ENCODE measurements around the gene TBC1D22A. TPM values are rescaled to one million over a fixed set of nuclear protein-coding genes. Genes with fewer than 3 reads are reported as not detected.

The TBC1D22A gene
- total and polyA plus RNA-seq, 2 donors (not counting 3 experiments of a cell fraction or from before 2014, with no cell fraction given) = 26.1 to 32.4 TPM

DNA sequence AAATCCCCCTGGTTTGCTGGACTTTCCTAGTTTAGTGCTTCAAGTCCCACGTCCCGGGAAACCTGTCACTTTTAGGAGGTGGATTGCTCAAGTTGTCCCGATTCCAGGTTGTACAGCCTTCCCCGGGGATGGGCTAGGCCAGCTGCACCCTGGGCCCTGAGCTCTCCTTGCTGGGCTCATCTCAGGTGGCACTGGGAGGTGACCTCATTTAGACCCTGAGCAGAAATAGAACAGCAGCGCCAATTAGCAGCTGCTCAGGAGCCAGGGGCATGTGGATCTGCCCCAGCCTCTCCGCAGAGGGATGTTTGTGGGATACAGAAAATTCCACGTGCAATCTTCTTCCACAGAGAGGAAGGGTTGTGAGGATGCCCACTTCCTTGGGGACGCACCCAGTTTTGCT, 14.8 kb upstream of the TBC1D22A start:
- no TSS peak for BruUV-seq (replicated peaks)
- TF ChIP-seq EZH2 (IDR thresholded peaks at IDR 0.05; ENCODE audit: borderline replicate concordance, low read depth, low read length, severe bottlenecking) (no peak), GATA2 (IDR thresholded peaks at IDR 0.05; ENCODE audit: insufficient read depth, insufficient read length, low read depth, low read length) (no peak), JUN (IDR thresholded peaks at IDR 0.05; ENCODE audit: borderline replicate concordance, insufficient read depth, insufficient read length, low read depth) (no peak), POLR2A (IDR thresholded peaks at IDR 0.05; ENCODE audit: low read depth, low read length) (no peak), MYC (IDR thresholded peaks at IDR 0.05; ENCODE audit: low read depth, low read length) (no peak)
- TF ChIP-seq, protein P1, sequence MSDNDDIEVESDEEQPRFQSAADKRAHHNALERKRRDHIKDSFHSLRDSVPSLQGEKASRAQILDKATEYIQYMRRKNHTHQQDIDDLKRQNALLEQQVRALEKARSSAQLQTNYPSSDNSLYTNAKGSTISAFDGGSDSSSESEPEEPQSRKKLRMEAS (IDR thresholded peaks at IDR 0.05; ENCODE audit: insufficient read depth, insufficient read length) = no peak

DNA sequence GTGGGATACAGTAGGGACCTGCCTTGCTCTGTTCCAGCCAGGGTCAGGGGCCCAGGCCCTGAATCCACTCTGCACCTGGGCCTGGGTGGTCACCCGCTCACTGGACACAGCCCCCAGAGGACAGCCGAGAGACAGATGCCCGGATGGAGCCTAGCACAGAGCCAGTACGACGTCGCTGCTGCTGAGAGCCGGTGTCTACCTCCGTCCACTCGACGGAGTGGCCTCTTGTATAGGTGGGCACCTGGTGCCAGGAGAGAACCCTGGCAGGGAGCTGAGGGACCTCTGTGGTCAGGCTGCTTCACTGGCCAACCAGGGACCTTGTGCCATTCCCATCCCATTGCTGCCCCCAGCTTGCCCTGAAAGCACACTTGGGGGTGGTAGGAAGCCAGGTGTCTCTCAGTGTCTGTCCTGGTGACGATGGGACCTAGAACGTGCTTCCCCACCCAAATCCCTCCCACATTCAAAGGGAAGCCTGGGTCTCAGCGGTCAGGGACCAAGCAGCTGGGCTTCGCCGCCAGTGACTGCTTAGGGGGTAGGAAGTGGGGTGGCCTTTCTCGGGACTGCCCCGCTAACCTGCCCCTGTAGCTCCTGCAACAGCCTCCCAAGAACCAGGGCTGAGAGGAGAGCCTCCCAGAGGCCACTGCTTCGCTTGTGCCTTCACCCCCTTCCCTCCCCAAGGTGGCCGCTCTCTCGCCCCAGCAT, 14.1 kb upstream of the TBC1D22A start:
- no peak overlapping the region for H3K4me2 ChIP-seq (ENCODE audit: insufficient read depth, low read length)
- H3K9me1 ChIP-seq (replicated peaks; ENCODE audit: control insufficient read depth, extremely low read depth, insufficient read depth, low read length) = no peaks in the 10 kb centered on the region
- intact Hi-C loops (cut with micrococcal nuclease) (no loop called here), dilution Hi-C loops (cut with MboI; ENCODE audit: extremely low pct_ligation_motif_present, low sequenced_read_pairs) (no loop called here)
- no peaks in the 10 kb centered on the region for H4K20me1 ChIP-seq (replicated peaks; ENCODE audit: control insufficient read depth, extremely low read depth, insufficient read depth, low read length)
- CTCF ChIA-PET = interaction anchor here (1.1 to 1.5 kb wide), 4 partner anchors 11 to 28 kb away, joined by 3 to 9 read pairs (median 6); no protein-coding TSS in a partner anchor
- H3K4me1 ChIP-seq (ENCODE audit: control insufficient read depth, extremely low read depth, insufficient read depth, low read length) = peaks cover 38% of the 10 kb centered on the region
- H3K36me3 ChIP-seq (ENCODE audit: control insufficient read depth in 2 of 2, extremely low read depth in 1 of 2, insufficient read depth in 2 of 2, low read length in 2 of 2) = no peaks in the 10 kb centered on the region
- H3K27me3 ChIP-seq (ENCODE audit: control insufficient read depth in 2 of 2, insufficient read depth in 2 of 2, low read length in 2 of 2) = no peaks in the 10 kb centered on the region
- TF ChIP-seq POLR2AphosphoS5 (IDR thresholded peaks at IDR 0.05; ENCODE audit: insufficient read depth, low read depth, low read length) (no peak), FOS (IDR thresholded peaks at IDR 0.05; ENCODE audit: borderline replicate concordance, insufficient read depth, low read length) (no peak), GATA2 (IDR thresholded peaks at IDR 0.05; ENCODE audit: insufficient read depth, insufficient read length, low read depth, low read length) (no peak)
- TF ChIP-seq, protein P2, sequence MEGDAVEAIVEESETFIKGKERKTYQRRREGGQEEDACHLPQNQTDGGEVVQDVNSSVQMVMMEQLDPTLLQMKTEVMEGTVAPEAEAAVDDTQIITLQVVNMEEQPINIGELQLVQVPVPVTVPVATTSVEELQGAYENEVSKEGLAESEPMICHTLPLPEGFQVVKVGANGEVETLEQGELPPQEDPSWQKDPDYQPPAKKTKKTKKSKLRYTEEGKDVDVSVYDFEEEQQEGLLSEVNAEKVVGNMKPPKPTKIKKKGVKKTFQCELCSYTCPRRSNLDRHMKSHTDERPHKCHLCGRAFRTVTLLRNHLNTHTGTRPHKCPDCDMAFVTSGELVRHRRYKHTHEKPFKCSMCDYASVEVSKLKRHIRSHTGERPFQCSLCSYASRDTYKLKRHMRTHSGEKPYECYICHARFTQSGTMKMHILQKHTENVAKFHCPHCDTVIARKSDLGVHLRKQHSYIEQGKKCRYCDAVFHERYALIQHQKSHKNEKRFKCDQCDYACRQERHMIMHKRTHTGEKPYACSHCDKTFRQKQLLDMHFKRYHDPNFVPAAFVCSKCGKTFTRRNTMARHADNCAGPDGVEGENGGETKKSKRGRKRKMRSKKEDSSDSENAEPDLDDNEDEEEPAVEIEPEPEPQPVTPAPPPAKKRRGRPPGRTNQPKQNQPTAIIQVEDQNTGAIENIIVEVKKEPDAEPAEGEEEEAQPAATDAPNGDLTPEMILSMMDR (IDR thresholded peaks at IDR 0.05; ENCODE audit: extremely low read depth in 1 of 2, insufficient read depth in 1 of 2, low read depth in 1 of 2, low read length in 2 of 2) = no peak
- peak overlapping the region; percentile 90 for H3K27ac ChIP-seq (ENCODE audit: insufficient read depth, low read depth, low read length)
- H3K9ac ChIP-seq (replicated peaks; ENCODE audit: extremely low read depth, insufficient read depth, low read length) = peak overlapping the region; percentile 53
- H3K9me3 ChIP-seq (replicated peaks; ENCODE audit: control insufficient read depth, insufficient read depth, low read length) = no peaks in the 10 kb centered on the region
- H3K79me2 ChIP-seq (ENCODE audit: control insufficient read depth, insufficient read depth, low read length) = no peaks in the 10 kb centered on the region
- POLR2A ChIA-PET = interaction anchor here (1.8 kb wide), 1 partner anchor 14 kb away, joined by 5 read pairs; the partner anchor contains the start of gene TBC1D22A
- BruUV-seq (replicated peaks) = no TSS peak
- no peak overlapping the region for H3K4me3 ChIP-seq (replicated peaks in 1 of 3; ENCODE audit: insufficient read depth in 1 of 3, low read depth in 1 of 3, low read length in 3 of 3)
- FAIRE-seq = no peak
- no peak for DNase-seq (ENCODE audit: low read depth, low spot score)
- H2AFZ ChIP-seq (ENCODE audit: low read depth, low read length) = no peak overlapping the region

More for the DNA sequence above, 14.8 kb upstream of the TBC1D22A start:
- H3K36me3 ChIP-seq (ENCODE audit: control insufficient read depth in 2 of 2, extremely low read depth in 1 of 2, insufficient read depth in 2 of 2, low read length in 2 of 2) = no peaks in the 10 kb centered on the region
- no peak overlapping the region for H3K4me2 ChIP-seq (ENCODE audit: insufficient read depth, low read length)
- no peaks in the 10 kb centered on the region for H3K9me1 ChIP-seq (replicated peaks; ENCODE audit: control insufficient read depth, extremely low read depth, insufficient read depth, low read length)
- H3K4me1 ChIP-seq (ENCODE audit: control insufficient read depth, extremely low read depth, insufficient read depth, low read length) = peaks cover 33% of the 10 kb centered on the region
- no peak overlapping the region for H2AFZ ChIP-seq (ENCODE audit: low read depth, low read length)
- ChIA-PET CTCF (interaction anchor here (1.1 kb wide), 1 partner anchor 14 kb away, joined by 4 read pairs; no protein-coding TSS in a partner anchor), POLR2A (no interaction called here)
- no peaks in the 10 kb centered on the region for H3K79me2 ChIP-seq (ENCODE audit: control insufficient read depth, insufficient read depth, low read length)
- dilution Hi-C loops (cut with MboI; ENCODE audit: extremely low pct_ligation_motif_present, low sequenced_read_pairs) = no loop called here
- DNase-seq (ENCODE audit: low read depth, low spot score) (no peak), FAIRE-seq (no peak)
- H3K4me3 ChIP-seq (replicated peaks in 1 of 3; ENCODE audit: insufficient read depth in 1 of 3, low read depth in 1 of 3, low read length in 3 of 3) = no peak overlapping the region
- intact Hi-C loops (cut with micrococcal nuclease) = no loop called here
- H3K9ac ChIP-seq (replicated peaks; ENCODE audit: extremely low read depth, insufficient read depth, low read length) = no peak overlapping the region
- no peaks in the 10 kb centered on the region for H4K20me1 ChIP-seq (replicated peaks; ENCODE audit: control insufficient read depth, extremely low read depth, insufficient read depth, low read length)
- H3K27ac ChIP-seq (ENCODE audit: insufficient read depth, low read depth, low read length) = no peak overlapping the region
- no peaks in the 10 kb centered on the region for H3K27me3 ChIP-seq (ENCODE audit: control insufficient read depth in 2 of 2, insufficient read depth in 2 of 2, low read length in 2 of 2)
- H3K9me3 ChIP-seq (replicated peaks; ENCODE audit: control insufficient read depth, insufficient read depth, low read length) = no peaks in the 10 kb centered on the region
